ENCODE measurements around the gene RERG.

DNA sequence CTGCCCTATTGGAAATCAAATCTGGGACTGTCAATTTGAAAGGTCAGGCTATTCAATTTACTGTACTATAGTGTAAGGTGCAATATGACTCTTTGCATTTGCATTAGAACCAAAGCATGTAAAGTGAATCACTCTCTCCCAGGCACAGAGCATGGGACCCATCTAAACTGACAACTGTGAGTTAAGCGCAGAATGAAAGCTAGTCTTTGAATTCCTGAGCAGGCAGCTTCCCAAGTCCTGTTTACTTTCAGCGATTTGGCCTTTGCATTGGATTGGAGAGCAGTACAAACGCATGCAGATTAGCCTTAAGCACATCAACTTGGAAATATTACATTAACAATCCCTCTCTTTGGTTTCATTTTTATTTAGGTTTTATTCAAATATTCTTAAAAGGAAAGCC lies 74.6 kb downstream of the RERG start:
- TF ChIP-seq, protein P1, sequence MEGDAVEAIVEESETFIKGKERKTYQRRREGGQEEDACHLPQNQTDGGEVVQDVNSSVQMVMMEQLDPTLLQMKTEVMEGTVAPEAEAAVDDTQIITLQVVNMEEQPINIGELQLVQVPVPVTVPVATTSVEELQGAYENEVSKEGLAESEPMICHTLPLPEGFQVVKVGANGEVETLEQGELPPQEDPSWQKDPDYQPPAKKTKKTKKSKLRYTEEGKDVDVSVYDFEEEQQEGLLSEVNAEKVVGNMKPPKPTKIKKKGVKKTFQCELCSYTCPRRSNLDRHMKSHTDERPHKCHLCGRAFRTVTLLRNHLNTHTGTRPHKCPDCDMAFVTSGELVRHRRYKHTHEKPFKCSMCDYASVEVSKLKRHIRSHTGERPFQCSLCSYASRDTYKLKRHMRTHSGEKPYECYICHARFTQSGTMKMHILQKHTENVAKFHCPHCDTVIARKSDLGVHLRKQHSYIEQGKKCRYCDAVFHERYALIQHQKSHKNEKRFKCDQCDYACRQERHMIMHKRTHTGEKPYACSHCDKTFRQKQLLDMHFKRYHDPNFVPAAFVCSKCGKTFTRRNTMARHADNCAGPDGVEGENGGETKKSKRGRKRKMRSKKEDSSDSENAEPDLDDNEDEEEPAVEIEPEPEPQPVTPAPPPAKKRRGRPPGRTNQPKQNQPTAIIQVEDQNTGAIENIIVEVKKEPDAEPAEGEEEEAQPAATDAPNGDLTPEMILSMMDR (conservative IDR thresholded peaks at IDR 0.05; ENCODE audit: low read depth in 2 of 2) = no peak
- TF ChIP-seq CREB1 (CRISPR knock-in tag; IDR thresholded peaks at IDR 0.05; ENCODE audit: low read depth) = no peak
- no peak for TF ChIP-seq EZH2 (IDR thresholded peaks at IDR 0.05; ENCODE audit: low read depth, unreplicated experiment)
